Spleen (tissue), 7 donors: ENCODE results near the gene FGD4.

Experiments used
- POLR2A ChIP-seq, 3 donors: fragments of 450-650 bp; IDR thresholded peaks; one replicate each; pipeline ENCODE4 v1.5.1; 2017; ENCODE audit warnings: antibody characterized with exemption in 3 of 3, mild to moderate bottlenecking in 1 of 3
- POLR2AphosphoS5 ChIP-seq, 3 donors: sonication (generic); formaldehyde crosslinking; IDR thresholded peaks; one replicate each; pipeline ENCODE4 v1.5.1; 2017; ENCODE audit warnings: antibody characterized with exemption in 3 of 3
- TF ChIP-seq, protein P1 (sequence below), 11 experiments: fragments of 200-600 bp in 7 of 11; fragments of 450-650 bp in 4 of 11; sonication (generic) in 4 of 11; IDR thresholded peaks in 8 of 11; conservative IDR thresholded peaks in 3 of 11; 1 replicate in 7 of 11; 2 replicates in 4 of 11; pipeline versions ENCODE4 v1.4.0 to v1.8.0; 2016 to 2021; ENCODE audit warnings: antibody characterized with exemption in 11 of 11, inconsistent platforms in 4 of 11, mild to moderate bottlenecking in 1 of 11
- donor health status: DM: no; HTN: no; CAD: no; lungs with moderate emphysema.
- donor health status: DM: no; HTN: no; CAD: no.
- donor health status: DM: no; HTN: no; CAD: no.

DNA sequence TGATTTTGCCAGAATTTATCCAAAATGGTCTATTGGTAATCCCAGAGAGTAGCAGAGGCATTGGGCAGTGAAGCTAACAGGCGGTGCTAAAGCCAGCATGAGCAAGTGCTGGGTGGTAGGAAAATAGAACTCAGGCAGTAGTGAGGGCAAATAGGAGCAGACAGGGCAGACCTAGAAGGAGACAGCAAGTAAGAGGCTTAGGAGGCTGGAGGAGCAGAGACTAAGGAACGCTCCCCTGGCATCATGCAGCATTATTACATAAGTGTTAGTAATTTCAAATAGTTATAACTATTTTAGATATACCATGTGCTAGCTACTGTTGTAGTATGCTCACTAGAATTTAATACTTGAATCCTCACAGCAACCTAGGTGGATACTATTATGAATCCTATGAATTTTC, 151.7 kb downstream of the FGD4 start:
- TF ChIP-seq POLR2A (IDR thresholded peaks at IDR 0.05) (no peak), POLR2AphosphoS5 (IDR thresholded peaks at IDR 0.05) (no peak)
- TF ChIP-seq, protein P1, sequence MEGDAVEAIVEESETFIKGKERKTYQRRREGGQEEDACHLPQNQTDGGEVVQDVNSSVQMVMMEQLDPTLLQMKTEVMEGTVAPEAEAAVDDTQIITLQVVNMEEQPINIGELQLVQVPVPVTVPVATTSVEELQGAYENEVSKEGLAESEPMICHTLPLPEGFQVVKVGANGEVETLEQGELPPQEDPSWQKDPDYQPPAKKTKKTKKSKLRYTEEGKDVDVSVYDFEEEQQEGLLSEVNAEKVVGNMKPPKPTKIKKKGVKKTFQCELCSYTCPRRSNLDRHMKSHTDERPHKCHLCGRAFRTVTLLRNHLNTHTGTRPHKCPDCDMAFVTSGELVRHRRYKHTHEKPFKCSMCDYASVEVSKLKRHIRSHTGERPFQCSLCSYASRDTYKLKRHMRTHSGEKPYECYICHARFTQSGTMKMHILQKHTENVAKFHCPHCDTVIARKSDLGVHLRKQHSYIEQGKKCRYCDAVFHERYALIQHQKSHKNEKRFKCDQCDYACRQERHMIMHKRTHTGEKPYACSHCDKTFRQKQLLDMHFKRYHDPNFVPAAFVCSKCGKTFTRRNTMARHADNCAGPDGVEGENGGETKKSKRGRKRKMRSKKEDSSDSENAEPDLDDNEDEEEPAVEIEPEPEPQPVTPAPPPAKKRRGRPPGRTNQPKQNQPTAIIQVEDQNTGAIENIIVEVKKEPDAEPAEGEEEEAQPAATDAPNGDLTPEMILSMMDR (IDR thresholded peaks at IDR 0.05 in 8 of 11, conservative IDR thresholded peaks at IDR 0.05 in 3 of 11), result no peak
